ENCODE results near the gene HNRNPF.
A peak's percentile ranks its signal among the peaks of the same experiment; 100 is the strongest.

HNRNPF gene

DNA sequence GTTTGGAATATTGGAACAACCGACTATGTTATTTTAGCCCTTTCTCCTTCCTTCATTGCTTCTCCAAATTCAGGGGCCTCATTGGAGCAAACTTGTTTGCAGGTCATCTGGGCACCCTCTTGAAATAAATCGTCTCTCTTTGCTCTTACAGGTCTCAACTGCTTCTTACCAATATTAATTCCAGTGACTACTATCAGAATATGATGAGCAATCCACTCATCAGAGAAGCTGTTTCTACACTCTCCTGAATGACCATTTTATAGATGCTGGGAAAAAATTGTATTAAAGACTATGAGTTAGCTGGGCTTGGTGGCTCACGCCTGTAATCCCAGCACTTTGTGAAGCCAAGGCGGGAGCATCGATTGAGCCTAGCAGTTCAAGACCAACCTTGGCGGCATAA lies 12.5 kb upstream of the HNRNPF start:
- DNase-seq (ENCODE audit: low spot score) = no peak

DNA sequence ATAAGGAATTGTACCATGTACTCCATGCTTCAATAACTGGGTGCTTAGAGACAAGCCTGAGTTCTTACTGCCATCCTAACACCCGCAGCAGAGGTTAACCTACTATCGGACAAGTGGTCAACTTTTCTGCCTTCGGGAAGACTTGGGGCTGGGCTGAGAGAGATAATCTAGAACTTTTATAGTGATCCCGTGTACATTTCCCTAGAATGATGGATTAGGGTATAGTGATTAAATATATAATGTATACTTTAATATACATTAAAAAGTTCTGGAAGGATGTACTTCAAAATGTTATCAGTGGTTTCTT lies 12.2 kb upstream of the HNRNPF start:
- DNase-seq (ENCODE audit: low spot score) = no peak

DNA sequence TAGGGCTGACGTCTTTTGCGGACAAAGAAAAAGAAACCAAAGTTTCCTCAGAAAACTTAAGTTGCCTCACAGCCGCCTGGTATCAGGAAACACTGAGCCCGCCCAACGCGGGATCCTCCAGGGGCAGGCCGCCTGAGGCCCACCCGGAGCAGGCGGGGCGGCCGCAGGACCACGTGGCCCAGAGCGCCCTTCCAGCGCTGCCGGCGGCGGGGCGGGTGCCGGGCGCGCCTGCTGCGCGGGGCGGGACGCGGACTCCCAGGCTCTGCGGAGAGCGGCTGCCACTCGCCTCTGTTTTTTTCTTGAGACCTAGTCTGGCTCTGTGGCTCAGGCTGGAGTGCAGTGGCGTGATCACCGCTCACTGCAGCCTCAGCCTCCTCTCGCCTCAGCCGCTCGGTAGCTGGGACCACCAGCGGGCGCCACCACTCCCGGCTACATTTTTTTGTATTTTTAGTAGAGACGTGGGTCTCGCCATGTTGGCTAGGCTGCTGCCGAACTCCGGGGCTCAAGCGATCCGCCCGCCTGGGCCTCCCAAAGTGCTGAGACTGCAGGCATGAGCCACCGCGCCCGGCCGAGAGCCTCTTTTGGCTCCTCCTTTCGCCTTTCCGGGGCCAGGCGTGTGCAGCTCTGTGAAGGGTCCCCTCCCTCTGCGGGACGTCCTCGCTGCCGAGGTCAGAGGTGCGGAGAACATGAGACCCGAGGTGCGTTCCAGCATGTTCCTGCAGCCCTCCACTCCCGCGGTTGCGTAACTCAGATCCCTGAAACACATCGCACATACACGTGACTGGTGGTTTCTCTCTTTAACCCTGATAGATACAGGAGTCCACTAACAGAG lies 11.6 kb upstream of the HNRNPF start:
- peak; percentile 74 for DNase-seq (ENCODE audit: low spot score)

DNA sequence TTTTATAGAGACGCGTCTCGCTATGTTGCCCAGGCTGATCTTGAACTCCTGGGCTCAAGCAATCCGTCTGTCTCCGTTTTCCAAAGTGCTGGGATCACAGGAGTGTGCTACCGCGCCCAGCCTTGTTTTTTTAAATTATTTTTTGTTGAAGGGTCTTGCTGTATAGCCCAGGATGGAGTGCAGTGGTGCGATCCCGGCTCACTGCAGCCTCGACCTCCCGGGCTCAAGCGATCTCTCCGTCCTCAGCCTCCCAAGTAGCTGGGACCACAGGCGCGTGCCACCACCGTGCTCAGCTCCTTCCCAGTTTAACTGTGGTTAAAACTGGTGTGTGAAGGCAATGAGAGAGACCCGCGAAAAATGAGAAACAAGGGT lies 11.0 kb upstream of the HNRNPF start:
- no peak for DNase-seq (ENCODE audit: low spot score)

DNA sequence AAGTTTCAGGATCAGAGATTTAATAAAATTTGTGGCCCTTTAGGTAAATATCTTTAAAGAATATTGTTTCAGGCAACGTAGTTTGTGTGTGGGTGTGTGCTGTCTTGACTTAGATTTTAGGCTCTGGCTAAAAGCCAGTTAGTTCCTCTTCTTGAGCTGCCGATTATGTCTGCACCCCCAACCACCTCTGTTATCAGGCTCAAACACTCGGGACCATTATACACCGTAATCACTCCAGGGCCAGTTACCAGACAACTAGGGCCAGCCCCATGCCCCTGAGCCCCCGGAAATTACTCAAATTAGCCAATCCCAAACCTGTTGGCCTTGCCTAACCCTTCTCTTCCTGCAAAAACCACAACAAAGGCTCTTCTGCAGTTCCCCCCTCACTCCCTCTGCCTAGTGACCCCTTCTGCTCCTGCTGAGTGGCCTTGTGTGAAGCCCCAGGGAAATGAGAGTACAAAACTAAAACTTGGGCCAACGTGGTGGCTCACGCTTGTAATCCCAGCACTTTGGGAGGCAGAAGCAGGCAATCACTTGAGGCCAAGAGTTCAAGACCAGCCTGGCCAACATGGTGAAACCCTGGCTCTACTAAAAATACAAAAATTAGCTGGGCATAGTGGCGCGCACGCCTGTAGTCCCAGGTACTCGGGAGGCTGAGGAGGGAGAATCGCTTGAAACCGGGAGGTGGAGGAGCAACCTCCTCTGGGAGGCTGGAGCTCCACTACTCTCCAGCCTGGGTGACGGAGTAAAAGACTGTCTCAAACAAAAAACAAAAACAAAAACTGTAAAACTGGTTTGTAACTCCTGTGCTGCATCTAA lies 9.2 kb upstream of the HNRNPF start:
- DNase-seq (ENCODE audit: low spot score) = no peak

DNA sequence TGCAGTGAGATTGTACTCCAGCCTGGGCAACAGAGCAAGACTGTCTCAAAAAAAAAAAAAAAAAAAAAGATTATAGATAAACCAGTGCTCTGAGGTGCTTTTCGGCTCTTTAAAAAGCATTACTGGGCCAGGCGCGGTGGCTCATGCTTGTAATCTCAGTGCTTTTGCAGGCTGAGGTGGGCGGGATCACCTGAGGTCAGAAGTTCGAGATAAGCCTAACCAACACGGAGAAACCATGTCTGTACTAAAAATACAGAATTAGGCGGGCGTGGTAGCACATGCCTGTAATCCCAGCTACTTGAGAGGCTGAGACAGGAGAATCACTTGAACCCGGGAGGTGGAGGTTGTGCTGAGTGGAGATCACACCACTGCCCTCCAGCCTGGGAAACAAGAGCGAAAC lies 6.6 kb upstream of the HNRNPF start:
- no peak for DNase-seq (ENCODE audit: low spot score)

DNA sequence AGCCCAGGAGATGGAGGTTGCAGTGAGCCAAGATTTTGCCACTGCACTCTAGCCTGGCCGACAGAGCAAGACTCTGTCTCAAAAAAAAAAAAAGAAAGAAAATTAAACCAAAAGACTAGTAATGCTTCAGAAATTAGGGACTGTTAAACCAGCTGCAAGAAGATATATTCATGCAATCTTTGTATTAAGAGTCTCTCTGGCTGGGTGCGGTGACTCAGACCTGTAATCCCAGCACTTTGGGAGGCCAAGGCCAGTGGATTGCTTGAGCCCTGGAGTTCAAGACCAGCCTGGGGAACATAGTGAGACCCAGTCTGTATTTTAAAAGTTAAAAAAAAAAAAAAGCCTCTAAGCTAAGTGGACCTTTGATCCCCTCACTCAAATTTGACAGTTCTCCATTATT lies 2.5 kb upstream of the HNRNPF start:
- no peak for DNase-seq (ENCODE audit: low spot score)

DNA sequence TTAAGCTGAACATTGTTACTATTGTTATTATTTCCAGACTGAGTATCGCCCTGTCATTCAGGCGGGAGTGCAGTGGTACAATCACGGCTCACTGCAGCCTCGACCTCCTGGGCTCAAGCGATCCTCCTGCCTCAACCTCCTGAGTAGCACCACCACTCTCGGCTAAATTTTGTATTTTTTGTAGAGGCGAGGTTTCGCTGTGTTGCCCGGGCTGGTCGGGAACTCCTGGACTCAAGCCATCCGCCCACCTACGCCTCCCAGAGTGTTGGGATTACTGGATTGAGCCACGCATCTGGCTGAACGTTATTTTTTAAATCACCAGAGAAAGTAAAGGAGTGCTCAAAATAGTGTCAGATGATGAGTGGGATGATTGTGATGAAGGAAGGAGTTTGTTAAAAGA lies 1.4 kb upstream of the HNRNPF start:
- no peak for DNase-seq (ENCODE audit: low spot score)

DNA sequence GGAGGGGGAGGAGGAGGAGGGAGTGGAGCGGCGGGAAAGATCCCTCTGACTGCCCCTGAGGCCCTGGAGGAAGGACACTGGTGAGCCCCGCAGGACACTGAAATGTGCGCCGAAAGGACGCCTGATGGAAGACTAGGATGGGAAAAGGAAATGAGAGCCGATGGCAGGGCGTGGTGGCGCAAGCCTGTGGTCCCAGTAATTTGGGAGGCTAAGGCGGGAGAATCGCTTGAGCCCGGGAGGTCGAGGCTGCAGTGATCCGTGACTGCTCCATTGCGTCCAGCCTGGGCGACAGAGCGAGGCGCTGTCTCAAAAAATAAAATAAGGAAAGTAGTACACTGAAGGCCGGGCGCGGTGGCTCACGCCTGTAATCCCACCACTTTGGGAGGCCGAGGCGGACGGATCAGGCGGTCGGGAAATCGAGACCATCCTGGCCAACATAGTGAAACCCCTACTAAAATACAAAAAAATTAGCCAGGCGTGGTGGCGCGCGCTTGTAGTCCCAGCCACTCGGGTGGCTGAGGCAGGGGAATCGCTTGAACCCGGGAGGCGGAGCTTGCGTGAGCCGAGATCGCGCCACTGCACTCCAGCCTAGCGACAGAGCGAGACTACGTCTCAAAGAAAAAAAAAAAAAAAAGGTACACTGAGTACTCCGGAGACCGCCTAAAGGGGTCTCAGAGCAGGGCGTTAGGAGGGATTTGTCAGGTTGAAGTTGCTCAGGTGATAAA lies 561 bp upstream of the HNRNPF start:
- DNase-seq (ENCODE audit: low spot score) = no peak

DNA sequence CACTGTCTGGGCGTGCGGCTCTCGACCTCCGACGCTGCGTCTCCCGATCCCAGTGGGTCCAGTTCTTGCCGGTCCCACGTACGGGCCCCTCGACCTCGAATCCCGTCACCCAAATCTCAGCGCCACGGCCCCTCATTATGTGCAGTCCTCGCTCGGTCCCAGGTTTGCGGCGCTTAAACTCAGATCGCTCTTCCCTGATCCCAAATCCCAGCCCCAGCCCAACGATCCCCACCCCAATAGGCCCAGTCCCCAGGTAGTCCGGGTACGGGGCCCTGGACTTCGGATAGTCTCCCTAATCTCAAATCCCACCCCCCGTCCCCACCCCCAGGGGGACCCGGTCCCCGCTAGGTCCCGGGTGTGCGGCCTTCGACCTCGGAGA lies 666 bp downstream of the HNRNPF start:
- DNase-seq (ENCODE audit: low spot score) = no peak

DNA sequence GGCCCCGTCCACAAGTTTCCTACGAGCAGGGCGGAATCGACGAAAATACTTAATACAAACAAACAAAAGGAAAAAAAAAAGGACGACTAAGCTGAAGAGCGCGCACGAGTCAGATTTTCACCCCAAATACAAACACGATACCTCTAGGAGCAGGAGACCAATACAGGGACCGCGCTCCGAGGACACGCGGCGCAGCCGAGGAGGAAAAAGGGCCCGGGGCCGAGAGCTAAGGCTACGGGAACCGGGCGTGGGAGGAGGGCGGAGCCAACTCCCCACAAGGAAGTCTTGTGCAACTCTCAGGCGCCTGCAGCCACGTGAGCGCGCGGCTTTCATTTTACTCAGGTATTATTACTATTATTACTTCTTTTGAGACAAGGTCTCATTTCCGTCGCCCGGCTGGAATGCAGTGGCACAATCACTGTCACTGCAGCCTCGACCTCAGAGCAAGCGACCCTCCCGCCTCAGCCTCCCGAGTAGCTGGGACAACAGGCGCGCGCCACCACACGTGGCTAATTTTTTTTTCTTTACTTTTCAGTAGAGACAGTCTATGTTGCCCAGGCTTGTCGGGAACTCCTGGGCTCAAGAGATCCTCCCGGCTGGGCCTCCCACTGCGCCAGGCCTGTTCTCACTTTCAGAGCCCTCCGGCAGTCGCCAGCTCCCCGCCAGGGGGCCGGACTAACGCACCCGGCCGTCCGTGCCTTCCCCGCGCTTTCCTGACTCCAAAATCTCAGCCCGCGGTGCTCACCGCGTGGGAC lies 1.2 kb downstream of the HNRNPF start:
- peak; percentile 86 for DNase-seq (ENCODE audit: low spot score)

DNA sequence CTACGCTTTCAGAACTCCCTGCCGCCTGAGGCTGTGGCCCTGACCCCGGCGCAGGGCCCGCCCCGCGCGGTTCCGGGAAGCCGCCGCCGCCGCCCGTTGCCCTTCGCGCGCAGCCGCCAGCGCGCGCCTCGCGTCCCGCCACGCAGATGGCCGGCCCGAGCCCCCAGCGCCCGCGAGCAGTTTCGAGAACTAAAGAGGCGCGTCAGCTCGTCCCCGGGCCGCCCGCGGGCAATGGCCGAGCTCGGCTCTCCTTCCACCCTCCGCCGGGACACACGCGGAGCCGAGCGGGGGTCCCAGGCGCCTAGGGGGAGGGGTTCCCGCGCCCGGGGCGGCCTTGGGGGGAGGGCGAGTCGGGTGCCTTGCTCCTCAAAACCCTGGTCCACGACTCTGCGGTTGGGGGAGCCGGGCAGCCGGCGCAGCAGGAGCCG lies 1.8 kb downstream of the HNRNPF start:
- DNase-seq (ENCODE audit: low spot score) = no peak

DNA sequence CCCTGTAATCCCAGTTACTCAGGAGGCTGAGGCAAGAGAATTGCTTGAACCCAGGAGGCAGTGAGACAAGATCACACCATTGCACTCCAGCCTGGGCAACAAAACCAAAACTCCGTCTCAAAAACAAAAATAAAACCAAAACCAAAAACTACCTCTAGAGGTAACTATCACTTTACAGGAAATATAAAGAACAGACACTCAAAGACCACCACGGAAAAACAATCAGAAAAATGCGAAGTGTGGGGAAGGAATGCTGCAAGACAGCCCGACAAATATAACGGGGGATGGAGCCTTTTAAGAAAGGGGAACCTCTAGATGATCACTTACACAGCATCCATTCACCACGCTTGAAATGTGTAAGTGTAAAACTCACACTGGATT lies 4.3 kb downstream of the HNRNPF start:
- no peak for DNase-seq (ENCODE audit: low spot score)

DNA sequence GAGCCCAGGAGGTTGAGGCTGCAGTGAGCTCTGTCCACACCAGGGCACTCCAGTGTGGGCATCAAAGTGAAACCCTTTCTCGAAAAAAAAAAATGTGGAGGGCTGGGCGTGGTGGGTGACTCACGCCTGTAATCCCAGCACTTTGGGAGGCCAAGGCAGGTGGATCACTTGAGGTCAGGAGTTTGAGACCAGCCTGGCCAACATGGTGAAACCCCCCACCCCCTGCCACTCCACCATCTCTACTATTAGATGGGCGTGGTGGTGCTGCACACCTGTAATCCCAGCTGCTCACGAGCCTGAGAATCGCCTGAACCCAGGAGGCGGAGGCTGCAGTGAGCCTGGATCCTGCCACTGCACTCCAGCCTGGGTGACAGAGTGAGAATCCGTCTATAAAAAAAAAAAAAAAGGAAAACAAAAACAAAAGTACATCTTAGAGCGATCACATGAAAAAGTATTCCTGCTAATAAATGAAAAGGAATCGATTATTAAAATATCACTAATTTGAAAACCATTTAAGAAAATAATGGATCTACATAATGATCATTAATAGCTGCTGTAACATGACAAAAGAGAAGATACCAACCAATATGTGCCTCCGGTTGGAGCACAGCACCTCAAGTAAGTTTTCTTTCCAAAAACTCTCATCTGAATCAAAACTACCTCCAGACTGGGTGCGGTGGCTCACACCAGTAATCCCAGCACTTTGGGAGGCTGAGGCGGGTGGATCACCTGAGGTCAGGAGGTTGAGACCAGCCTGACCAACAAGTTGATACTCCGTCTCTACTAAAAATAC lies 4.9 kb downstream of the HNRNPF start:
- DNase-seq (ENCODE audit: low spot score) = no peak

DNA sequence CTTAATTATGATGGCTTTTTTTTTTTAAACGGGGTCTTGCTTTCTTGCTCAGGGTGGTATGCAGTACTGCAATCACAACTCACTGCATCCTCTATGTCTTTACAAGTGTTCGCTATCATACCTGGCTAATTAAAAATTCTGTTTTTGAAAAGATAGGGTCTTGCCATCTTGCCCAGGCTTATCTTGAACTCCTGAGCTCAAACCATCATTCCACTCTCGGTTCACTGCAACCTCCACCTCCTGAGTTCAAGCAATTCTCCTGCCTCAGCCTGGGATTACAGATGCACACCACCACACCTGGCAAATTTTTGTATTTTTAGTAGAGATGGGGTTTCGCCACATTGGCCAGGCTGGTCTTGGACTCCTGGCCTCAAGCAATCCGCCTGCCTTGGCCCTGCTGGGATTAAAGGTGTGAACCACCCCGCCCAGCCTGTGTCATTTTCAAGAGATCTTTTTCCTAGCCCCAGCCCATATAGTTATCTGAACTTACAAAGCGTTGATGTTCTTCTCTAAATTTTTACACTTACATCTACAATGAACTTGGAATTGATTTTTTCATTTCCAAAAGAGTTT lies 6.0 kb downstream of the HNRNPF start:
- DNase-seq (ENCODE audit: low spot score) = no peak

DNA sequence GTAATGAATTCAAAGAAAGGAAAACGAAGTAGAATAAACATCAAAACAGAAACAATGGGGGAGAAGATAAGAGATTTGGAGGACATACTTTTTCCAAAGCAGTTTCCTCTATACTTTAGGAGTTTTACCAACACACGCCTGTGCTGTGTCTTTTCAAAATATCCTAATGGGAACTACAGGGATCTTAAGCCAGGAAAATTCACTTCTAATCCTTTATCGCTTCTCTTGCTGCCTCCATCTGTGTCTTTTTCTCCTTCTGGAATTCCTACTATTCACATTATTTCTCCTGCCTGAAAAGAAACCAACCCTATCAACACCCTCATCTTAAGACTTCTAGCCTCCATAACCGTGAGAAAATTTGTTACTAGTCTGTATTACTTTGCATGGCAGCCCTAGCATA lies 6.8 kb downstream of the HNRNPF start:
- DNase-seq (ENCODE audit: low spot score) = no peak

DNA sequence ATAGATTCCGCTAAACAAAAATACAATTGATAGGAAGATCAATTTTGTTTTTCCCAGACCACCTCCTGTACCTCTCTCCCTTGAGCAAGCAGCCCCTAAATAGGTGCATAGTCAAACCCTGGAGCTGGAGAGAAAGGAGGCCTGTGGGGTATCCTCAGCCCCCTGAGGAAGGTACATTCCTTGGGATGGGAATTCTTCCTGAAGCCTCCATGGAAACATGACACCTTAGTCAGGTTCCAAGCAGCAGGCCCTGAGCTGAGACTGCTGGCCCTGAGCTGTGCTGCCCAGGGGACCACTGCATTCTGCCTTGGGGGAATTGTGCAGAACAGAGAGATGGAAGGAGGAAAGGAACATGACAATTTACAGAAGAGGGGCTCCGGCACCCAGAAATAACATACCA lies 7.4 kb downstream of the HNRNPF start:
- no peak for DNase-seq (ENCODE audit: low spot score)

DNA sequence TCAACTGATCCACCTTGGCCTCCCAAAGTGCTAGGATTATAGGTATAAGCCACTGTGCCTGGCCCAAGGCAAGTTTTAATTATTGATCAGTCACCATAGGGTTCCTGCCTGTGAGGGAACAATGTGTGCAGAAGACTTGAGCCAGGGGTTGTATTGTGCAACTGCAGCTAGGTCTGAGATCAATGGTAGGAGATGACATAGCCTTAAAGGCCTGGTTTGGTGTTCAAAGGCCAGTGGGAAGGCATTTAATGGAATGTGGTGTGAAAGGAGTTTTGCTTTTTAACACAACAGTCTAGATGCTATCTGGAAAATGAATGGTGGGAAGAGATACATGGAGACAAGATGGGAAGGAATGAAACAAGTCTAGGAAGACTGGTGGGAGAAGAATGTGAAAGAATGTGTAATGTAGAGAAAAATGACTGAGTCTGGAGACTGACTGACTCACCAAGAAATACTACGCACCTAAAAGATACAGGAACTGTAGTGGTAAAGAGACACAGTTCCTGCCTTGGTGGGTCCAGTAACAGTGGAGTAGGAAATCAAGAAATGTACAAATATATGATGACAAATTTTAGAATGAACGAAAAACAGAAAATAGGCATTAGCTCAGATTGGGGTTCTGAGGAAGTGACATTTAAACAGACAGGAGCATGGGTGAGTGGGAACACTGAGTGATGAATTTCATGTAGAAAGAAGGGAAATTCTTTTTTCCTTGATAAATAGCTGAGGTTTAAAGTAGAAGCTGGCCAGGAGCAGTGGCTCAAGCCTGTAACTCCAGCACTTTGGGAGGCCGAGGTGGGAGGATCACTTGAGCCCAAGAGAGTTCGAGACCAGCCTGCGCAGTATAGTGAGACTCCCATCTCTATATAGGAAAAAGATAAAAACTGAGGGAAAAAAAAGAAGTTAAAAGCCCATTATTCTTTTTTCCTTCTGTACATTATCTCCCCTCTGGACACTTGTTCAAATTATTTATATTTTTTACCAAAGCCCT lies 9.4 kb downstream of the HNRNPF start:
- DNase-seq (ENCODE audit: low spot score) = no peak

DNA sequence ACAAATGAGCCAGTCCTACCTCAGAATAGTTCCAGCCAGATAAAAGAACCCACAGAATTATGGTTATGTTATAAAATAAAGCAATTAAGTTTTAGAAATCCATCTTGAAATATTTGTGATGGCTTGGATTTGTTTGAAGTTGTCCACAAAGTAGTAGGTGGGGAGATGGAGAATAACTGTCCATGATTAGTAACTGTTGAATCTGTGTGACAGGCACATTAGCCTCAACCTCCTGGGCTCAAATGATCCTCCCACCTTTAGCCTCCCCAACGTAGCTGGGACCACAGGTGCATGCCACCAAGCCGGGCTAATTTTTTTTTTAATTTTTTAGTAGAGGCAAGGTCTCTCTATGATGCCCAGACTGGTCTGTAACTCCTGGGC lies 10.1 kb downstream of the HNRNPF start:
- DNase-seq (ENCODE audit: low spot score) = no peak

Measured in cerebellar cortex (tissue), 1 donor.